Anterior cingulate cortex (tissue), 58 donors: ENCODE measurements around the gene GSTA4.
A peak's percentile ranks its signal among the peaks of the same experiment; 100 is the strongest.

Experiments used
- DNase-seq, 58 donors: peaks; one replicate each; lab custom pipeline; 2025; lab: John Stamatoyannopoulos, UW

The GSTA4 gene

GRCh38 chr6:52995089-52995912 is at the start of gene GSTA4:
GSTA4 (minus strand) TSS chr6:52995284; CDS start chr6:52994243, 1,041 bp downstream.
- peak; percentile 55 to 98 (median 94) for DNase-seq

- DNase-seq: no peak
These were observed 49.5 kb upstream of the GSTA4 start for GRCh38 chr6:53044572-53044971.

- peak in 7 of 58 donors; percentile 4 to 40 (median 15) for DNase-seq
These were observed 49.0 kb upstream of the GSTA4 start for GRCh38 chr6:53044071-53044470.

DNA sequence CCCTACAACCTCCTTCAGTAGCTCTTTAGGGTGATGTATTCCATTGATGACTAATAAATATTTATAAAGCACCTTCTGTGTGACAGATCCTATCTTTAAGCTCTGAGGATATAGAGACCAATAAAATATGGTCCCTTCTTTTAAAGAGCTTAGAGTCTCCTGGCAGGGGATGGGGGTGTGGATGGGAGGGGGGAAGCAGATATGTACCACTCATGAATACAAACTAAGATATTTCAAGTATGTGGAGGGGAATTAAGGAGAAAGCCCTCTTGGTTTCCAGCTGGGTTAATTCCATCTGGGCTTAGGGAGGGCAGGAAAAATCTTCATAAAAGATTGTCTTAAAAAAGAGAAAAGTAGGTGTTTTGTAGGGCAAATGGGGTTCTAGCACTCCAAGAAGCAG is 48.5 kb upstream of the GSTA4 start:
- no peak for DNase-seq

DNA sequence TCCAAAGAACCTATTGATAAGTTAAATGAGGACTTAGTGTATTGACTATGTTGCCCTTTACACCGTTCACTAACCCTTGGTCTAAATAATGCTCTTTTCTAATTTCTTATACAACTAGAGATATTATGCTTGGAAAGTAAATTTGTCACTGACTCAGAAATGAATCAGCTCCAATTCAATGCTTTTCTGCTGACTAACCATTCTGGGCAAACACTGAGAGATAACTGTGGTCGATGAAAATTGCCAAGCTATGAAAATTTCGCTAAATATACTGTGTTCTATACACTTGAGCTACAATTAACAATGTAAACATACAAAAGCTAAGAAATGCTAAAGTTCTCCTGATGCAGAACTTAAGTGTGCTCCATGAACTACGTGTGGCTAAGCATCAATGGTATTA is 47.0 kb upstream of the GSTA4 start:
- DNase-seq: peak in 1 of 58 donors; percentile 41

DNA sequence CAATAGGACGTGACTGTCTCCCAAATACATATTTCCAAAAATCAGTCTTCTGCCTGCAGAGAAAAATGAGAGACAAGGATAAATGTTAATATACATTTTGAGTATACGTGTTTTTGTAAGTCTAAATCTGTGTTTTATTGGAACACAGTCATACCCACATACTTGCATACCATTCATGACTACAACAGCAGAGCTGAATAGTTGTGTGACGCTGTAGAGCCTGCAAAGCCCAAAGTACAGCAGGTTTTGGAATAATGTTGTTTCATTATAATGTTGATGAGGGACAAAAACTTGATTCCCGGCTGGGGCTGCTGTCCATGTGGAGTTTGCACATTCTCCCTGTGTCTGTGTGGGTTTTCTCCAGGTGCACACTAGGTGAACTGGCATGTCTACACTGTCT is 46.3 kb upstream of the GSTA4 start:
- DNase-seq: no peak

DNA sequence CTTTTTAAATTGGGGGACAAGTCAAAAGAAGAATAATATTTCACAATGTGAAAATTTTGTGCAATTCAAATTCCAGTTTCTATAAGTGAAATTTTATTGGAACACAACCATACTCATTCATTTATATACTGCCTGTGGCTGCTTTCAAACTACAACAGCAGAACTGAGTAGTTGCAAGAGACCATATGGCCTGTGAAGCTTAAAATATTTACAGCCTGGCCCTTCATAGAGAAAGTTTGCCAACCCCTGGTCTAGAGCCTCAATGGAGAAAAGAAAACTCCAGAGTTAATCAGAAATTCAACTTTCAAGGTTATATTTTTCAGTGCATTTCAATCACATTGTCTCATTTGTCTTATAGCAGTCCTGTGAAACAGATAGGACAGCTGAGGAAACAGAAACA is 43.5 kb upstream of the GSTA4 start:
- DNase-seq: no peak

DNA sequence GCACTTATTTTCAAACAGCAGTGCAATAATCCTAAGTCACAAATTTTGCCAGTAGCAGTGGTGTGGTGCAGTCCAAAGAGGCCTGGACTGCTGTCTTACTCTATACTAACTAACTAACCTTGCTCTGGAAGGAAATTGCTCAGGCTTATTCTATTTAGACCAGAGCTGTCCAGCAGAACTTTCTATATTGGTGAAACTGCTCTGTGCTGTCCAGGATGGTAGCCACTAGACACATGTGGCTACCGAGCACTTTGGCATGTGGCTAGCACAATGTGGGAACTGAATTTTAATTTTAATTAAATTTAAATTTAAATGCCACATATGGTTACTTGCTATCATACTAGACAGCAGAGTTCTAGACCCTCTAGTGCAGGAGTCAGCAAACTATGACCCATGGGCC is 43.1 kb upstream of the GSTA4 start:
- DNase-seq: no peak

DNA sequence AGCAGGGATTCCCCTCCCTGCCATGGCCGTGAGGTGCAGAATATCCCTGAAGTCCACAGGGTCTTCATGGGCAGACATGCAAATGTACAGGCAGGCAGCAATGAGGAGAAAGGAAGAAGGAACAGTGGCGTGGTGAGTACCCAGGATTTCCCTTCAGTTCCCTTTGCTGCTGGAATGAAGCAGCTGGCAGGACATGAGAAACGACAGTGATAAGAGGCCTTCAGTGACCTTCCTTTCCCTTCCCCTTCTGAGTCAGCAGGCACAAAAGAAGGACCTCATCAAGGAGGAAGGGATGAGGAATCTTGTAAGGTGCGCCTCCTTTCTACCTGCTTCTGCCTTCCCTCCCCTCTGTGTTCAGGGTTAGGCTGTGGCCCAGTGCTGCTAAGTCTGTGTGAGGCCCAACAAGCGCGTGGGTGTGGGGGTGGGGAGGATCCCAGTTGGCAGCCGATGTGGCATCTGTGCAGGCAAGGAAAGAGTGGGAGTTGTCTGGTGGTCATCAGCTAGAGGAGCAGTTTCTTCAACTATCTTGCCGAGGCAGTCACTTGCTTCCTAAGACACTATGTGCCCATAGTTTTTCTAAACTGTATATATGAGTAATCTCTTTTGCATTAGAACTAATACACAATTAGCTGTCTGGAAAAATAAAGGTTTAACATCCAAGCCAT is 40.6 kb upstream of the GSTA4 start:
- DNase-seq: peak in 23 of 58 donors; percentile 5 to 35 (median 19)

- no peak for DNase-seq
These were observed 38.7 kb upstream of the GSTA4 start for GRCh38 chr6:53033764-53034163.

- peak in 30 of 58 donors; percentile 9 to 77 (median 28) for DNase-seq
These were observed 37.8 kb upstream of the GSTA4 start for GRCh38 chr6:53032849-53033248.

- DNase-seq: peak in 4 of 58 donors; percentile 17 to 26 (median 20)
These were observed 36.2 kb upstream of the GSTA4 start for GRCh38 chr6:53031281-53031680.

DNA sequence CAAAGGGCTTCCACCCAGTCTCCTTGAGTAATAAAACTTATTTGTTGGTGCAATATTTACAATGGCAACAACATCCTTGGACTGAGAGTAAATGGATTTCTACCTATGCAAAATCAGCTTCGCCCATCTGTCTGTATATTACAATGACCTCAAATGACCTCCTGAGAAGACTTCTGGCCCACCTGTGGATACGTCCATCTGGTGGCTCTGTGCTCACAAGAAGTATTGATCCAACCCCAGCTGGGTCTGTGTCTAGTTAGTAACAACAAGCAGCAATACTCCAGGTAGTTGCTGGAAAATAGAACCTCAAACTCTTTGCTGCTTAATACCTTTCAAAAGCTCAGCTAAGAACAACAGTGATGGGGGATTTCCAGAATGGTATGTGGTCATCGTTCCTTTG is 34.7 kb upstream of the GSTA4 start:
- DNase-seq: no peak

GRCh38 chr6:53029257-53029656 is 34.2 kb upstream of the GSTA4 start:
- DNase-seq: no peak

DNA sequence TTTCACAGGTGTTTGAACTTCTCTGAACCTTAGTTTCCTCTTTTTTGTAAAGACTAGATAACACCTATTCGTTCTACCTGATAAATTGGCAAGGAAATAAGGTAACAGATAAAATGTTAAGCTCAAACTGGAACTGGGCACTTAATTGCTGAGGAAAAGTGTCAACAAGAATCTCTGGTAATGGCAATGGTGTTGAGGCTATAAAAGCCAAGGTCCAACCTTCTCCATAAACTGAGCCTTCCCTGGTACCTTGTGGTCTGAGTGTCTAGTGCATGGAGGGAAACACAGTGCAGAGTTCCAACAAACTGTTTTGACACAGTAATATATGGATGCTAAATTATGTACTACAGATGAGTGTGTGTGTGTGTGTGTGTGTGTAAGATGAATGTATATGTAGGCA is 33.4 kb upstream of the GSTA4 start:
- no peak for DNase-seq

DNA sequence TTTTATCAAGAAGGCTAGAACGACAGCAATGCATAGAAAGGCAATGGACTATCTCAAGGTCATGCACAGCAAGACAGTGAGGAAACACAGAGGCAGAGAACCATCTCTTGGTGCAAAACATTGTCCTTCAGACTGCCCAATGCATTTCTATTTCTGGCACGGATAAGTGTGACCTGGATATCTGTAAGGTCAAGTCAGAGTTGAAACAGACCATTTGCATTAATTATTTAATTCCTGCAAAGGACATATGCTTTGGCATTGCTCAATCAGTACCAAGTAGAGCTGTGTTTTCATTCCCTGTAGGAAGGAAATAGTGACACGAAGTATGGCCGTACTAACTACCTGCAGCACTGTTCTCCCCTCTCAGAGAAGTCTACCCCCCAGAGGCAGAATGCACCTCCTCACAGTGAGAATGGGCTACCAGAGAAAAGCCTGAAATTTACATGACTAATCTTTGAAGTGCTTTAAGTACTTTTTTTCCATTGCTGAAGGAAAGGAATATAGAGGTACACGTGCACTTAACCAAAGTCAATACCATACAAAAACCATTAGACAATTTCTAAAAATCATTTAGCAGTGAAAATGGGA is 32.1 kb upstream of the GSTA4 start:
- DNase-seq: no peak

DNA sequence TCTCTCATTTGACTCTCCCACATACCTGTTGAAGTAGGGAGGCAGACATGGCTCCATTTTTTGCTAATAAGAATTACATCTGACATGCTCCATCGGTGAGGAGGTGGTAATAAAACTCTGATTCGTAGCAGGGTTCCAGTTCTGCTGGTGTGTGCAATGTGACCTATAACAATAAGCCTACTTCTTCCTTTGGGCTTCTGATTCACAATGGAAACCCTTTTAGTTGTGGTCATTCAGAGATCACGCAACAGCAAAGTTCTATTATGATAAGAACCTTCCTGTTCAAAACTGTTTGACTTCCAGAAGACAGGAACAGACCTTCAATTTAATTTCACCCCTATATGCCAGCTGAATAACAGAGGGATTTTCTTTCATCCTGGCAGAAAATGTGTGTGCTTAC is 31.4 kb upstream of the GSTA4 start:
- DNase-seq: no peak

DNA sequence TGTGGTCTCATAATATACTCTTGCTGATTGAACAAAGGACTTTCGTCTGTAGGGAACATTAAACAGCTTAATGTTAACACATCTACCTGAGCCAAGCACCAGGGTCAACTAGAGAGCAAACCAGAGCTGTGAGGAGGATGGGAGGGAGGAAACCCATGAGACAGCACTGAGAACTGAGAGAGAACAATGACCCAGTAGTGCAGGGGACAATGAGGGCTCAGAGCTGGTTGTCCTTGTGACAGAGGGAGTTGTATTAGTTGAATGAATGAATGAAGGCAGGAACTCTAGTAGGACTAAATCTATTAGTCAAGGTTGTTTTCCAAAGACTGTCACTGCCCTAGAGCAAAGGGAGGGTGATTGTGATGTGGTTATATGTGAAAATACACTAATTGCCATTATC is 28.2 kb upstream of the GSTA4 start:
- peak in 29 of 58 donors; percentile 15 to 83 (median 47) for DNase-seq

DNA sequence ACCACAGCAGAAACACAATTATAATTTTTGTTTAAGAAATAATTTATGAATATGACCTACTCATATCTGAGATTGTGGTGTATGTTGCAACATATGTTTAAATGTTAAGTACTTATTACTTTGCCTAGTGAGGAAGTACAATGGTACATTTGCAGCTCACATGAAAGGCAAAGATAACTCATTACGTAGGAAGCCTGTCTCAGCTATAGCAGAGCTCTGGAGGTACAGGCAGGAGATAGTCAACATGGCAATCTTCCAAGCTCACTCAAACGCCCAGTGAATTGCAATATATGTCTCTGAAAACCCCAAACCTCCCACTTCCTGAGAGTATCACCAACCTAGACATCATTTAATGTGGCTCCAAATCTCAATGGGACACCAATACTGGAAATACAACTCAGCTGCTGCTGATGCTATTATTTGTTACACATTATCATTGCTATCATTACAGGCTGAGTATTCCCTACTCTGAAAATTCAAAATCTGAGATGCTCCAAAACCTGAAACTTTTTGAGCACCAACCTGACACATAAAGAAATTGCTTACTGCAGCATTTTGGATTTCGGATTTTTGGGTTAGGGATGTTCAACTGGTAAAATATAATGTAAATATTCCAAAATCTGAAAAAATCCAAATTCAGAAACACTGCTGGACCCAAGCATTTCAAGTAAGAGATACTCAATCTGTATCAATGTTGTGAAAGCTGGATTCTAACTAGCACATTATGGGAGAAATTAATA is 25.1 kb upstream of the GSTA4 start:
- peak in 1 of 58 donors; percentile 40 for DNase-seq

DNA sequence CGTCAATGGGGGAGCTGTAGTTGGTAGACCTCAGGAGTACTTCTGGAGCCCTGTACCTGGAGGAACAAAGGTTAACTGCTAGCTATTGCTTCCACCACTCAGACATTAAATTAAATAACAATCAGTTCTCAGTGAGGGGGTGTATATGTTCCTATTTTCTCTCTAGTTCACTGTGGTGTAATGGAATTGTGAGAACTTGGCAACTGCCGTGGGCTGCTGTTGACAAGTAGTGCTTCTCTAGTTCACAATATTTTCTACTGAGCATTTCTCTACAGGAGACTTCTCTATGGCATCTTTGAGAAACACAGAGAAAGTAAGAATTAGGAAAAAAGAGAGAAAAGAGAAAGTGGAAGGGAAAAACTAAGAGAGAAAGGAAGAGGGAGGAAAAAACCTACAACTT is 23.4 kb upstream of the GSTA4 start:
- peak in 3 of 58 donors; percentile 7 to 24 (median 19) for DNase-seq

- DNase-seq: no peak
These were observed 20.4 kb upstream of the GSTA4 start for GRCh38 chr6:53015486-53015885.
